Measurements from ENCODE around the gene EPS8L2. TPM values are rescaled to one million over a fixed set of nuclear protein-coding genes. Genes with fewer than 3 reads are reported as not detected.

Gene EPS8L2
- total RNA-seq, 1 donor from 2014 or later = 129 TPM

- no peaks in the 10 kb centered on the region for H3K4me1 Mint-ChIP-seq (ENCODE audit: low read depth, unreplicated experiment)
- Histone ChIP-seq H4K20me1 (ENCODE audit: insufficient read depth, low read length) (peaks cover 35% of the 10 kb centered on the region), H3K9ac (ENCODE audit: low read length) (no peak overlapping the region), H3K9me3 (ENCODE audit: insufficient read depth, low read depth, low read length) (no peaks in the 10 kb centered on the region), H3K36me3 (ENCODE audit: insufficient read depth, low read length) (peaks cover 15% of the 10 kb centered on the region), H3K79me2 (ENCODE audit: insufficient read depth, low read length) (peaks cover 12% of the 10 kb centered on the region), H3K27ac (ENCODE audit: low read depth, low read length) (no peak overlapping the region), H3K4me3 (ENCODE audit: insufficient read depth, low read depth, low read length) (no peak overlapping the region), H3K27me3 (ENCODE audit: insufficient read depth, low read length) (no peaks in the 10 kb centered on the region), H2AFZ (ENCODE audit: low read depth, low read length) (no peak overlapping the region), H3K4me2 (ENCODE audit: low read length) (no peak overlapping the region), H3K4me1 (ENCODE audit: insufficient read depth, low read length) (peaks cover 6% of the 10 kb centered on the region)
- H3K36me3 Mint-ChIP-seq (ENCODE audit: low read depth, unreplicated experiment) = peaks cover 37% of the 10 kb centered on the region
- no peak for FAIRE-seq
- no peak for TF ChIP-seq EZH2 (IDR thresholded peaks at IDR 0.05; ENCODE audit: insufficient read depth, low read length)
- no peak for TF ChIP-seq CTCF (IDR thresholded peaks at IDR 0.05; ENCODE audit: insufficient read depth, low read depth, low read length)
- H3K27me3 Mint-ChIP-seq (ENCODE audit: low read depth, unreplicated experiment) = no peaks in the 10 kb centered on the region
- H3K4me3 Mint-ChIP-seq (ENCODE audit: unreplicated experiment) = peak overlapping the region; percentile 45
- H3K27ac Mint-ChIP-seq (ENCODE audit: unreplicated experiment) = peak overlapping the region; percentile 12
- H3K9me3 Mint-ChIP-seq (ENCODE audit: unreplicated experiment) = no peaks in the 10 kb centered on the region
- no peak for DNase-seq (ENCODE audit: low read depth)
These were observed 19.4 kb upstream of the EPS8L2 start for GRCh38 chr11:686451-687243.

- Histone ChIP-seq H4K20me1 (ENCODE audit: insufficient read depth, low read length) (peaks cover 45% of the 10 kb centered on the region), H3K4me3 (ENCODE audit: insufficient read depth, low read depth, low read length) (no peak overlapping the region), H3K27ac (ENCODE audit: low read depth, low read length) (no peak overlapping the region), H3K9ac (ENCODE audit: low read length) (no peak overlapping the region), H3K79me2 (ENCODE audit: insufficient read depth, low read length) (peaks cover 22% of the 10 kb centered on the region), H3K4me2 (ENCODE audit: low read length) (no peak overlapping the region), H2AFZ (ENCODE audit: low read depth, low read length) (no peak overlapping the region), H3K36me3 (ENCODE audit: insufficient read depth, low read length) (peaks cover 15% of the 10 kb centered on the region), H3K27me3 (ENCODE audit: insufficient read depth, low read length) (no peaks in the 10 kb centered on the region), H3K4me1 (ENCODE audit: insufficient read depth, low read length) (peaks cover 6% of the 10 kb centered on the region), H3K9me3 (ENCODE audit: insufficient read depth, low read depth, low read length) (no peaks in the 10 kb centered on the region)
- H3K4me1 Mint-ChIP-seq (ENCODE audit: low read depth, unreplicated experiment) = peaks cover 7% of the 10 kb centered on the region
- no peaks in the 10 kb centered on the region for H3K9me3 Mint-ChIP-seq (ENCODE audit: unreplicated experiment)
- H3K4me3 Mint-ChIP-seq (ENCODE audit: unreplicated experiment) = no peak overlapping the region
- DNase-seq (ENCODE audit: low read depth) (no peak), FAIRE-seq (no peak)
- H3K36me3 Mint-ChIP-seq (ENCODE audit: low read depth, unreplicated experiment) = peaks cover 27% of the 10 kb centered on the region
- no peak overlapping the region for H3K27ac Mint-ChIP-seq (ENCODE audit: unreplicated experiment)
- H3K27me3 Mint-ChIP-seq (ENCODE audit: low read depth, unreplicated experiment) = no peaks in the 10 kb centered on the region
- TF ChIP-seq CTCF (IDR thresholded peaks at IDR 0.05; ENCODE audit: insufficient read depth, low read depth, low read length) (no peak), EZH2 (IDR thresholded peaks at IDR 0.05; ENCODE audit: insufficient read depth, low read length) (no peak)
These were observed 18.3 kb upstream of the EPS8L2 start for GRCh38 chr11:687751-688150.

GRCh38 chr11:688681-689080 lies 17.4 kb upstream of the EPS8L2 start:
- Histone ChIP-seq H3K36me3 (ENCODE audit: insufficient read depth, low read length) (peaks cover 11% of the 10 kb centered on the region), H2AFZ (ENCODE audit: low read depth, low read length) (no peak overlapping the region), H3K27ac (ENCODE audit: low read depth, low read length) (no peak overlapping the region), H3K27me3 (ENCODE audit: insufficient read depth, low read length) (no peaks in the 10 kb centered on the region), H3K4me1 (ENCODE audit: insufficient read depth, low read length) (peaks cover 12% of the 10 kb centered on the region), H3K9ac (ENCODE audit: low read length) (no peak overlapping the region), H3K9me3 (ENCODE audit: insufficient read depth, low read depth, low read length) (no peaks in the 10 kb centered on the region), H3K4me2 (ENCODE audit: low read length) (no peak overlapping the region), H4K20me1 (ENCODE audit: insufficient read depth, low read length) (peaks cover 55% of the 10 kb centered on the region), H3K4me3 (ENCODE audit: insufficient read depth, low read depth, low read length) (no peak overlapping the region), H3K79me2 (ENCODE audit: insufficient read depth, low read length) (peaks cover 32% of the 10 kb centered on the region)
- no peaks in the 10 kb centered on the region for H3K9me3 Mint-ChIP-seq (ENCODE audit: unreplicated experiment)
- H3K27ac Mint-ChIP-seq (ENCODE audit: unreplicated experiment) = no peak overlapping the region
- no peaks in the 10 kb centered on the region for H3K27me3 Mint-ChIP-seq (ENCODE audit: low read depth, unreplicated experiment)
- no peak for TF ChIP-seq CTCF (IDR thresholded peaks at IDR 0.05; ENCODE audit: insufficient read depth, low read depth, low read length)
- no peak for TF ChIP-seq EZH2 (IDR thresholded peaks at IDR 0.05; ENCODE audit: insufficient read depth, low read length)
- no peak for DNase-seq (ENCODE audit: low read depth)
- no peak for FAIRE-seq
- H3K4me3 Mint-ChIP-seq (ENCODE audit: unreplicated experiment) = no peak overlapping the region
- peaks cover 25% of the 10 kb centered on the region for H3K36me3 Mint-ChIP-seq (ENCODE audit: low read depth, unreplicated experiment)
- H3K4me1 Mint-ChIP-seq (ENCODE audit: low read depth, unreplicated experiment) = peaks cover 16% of the 10 kb centered on the region

Measured in astrocyte (in vitro differentiated cells and primary cell).